ENCODE data around the gene CCDC171.

Gene CCDC171

DNA sequence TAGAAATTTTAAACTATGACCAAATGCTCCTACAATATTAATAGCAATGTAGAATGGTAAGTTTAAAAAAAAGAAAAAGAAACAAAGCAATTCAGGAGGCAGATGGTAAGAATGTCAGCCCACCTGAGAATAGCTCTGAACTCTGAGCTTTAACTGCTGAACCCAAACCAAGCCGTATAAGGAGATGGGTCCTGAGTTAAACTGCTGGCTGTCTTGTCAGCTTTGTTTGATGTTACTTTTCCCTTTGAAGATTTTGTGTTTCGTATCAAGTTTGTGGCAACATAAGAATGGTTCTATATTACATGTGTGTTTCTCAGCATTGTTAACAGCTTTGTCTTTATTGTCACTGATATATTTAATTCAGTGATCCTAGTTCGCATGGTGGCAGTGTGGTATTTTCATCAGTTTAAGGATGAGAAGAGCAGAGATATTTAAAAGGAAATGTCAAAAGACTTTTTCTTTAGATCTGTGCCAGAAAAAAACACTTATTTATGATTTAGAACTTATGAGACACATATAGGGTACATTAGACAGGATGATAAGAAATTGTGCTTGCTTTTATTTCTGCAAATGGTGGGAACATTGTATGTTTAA is 390.1 kb downstream of the CCDC171 start:
- DNase-seq (ENCODE audit: low read depth), result no peak
- TF ChIP-seq, protein P1, sequence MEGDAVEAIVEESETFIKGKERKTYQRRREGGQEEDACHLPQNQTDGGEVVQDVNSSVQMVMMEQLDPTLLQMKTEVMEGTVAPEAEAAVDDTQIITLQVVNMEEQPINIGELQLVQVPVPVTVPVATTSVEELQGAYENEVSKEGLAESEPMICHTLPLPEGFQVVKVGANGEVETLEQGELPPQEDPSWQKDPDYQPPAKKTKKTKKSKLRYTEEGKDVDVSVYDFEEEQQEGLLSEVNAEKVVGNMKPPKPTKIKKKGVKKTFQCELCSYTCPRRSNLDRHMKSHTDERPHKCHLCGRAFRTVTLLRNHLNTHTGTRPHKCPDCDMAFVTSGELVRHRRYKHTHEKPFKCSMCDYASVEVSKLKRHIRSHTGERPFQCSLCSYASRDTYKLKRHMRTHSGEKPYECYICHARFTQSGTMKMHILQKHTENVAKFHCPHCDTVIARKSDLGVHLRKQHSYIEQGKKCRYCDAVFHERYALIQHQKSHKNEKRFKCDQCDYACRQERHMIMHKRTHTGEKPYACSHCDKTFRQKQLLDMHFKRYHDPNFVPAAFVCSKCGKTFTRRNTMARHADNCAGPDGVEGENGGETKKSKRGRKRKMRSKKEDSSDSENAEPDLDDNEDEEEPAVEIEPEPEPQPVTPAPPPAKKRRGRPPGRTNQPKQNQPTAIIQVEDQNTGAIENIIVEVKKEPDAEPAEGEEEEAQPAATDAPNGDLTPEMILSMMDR (conservative IDR thresholded peaks at IDR 0.05; ENCODE audit: low read depth, low read length), result no peak
- H3K4me3 ChIP-seq (ENCODE audit: low read length), result no peak overlapping the region

DNA sequence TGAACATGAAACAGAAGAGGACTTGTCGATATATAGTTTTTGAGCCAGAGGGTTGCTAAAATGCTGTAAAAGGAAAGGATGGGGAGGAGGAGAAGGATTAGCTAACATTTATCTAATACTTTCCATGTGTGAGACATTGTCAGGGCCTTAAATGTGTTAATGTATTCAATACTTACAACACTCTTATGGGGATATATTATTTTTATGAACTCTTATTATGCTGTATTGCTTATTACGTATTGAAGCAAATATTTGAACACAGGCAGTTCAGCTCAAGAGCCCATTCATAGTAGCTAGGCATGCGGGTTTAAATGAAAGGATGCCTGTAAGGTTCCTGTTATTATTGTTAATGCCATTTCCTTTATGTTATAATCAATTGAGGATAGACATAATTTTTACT is 391.5 kb downstream of the CCDC171 start:
- no peak overlapping the region for H3K4me3 ChIP-seq (ENCODE audit: low read length)
- DNase-seq (ENCODE audit: low read depth), result no peak
- TF ChIP-seq, protein P1 (conservative IDR thresholded peaks at IDR 0.05; ENCODE audit: low read depth, low read length), result no peak

DNA sequence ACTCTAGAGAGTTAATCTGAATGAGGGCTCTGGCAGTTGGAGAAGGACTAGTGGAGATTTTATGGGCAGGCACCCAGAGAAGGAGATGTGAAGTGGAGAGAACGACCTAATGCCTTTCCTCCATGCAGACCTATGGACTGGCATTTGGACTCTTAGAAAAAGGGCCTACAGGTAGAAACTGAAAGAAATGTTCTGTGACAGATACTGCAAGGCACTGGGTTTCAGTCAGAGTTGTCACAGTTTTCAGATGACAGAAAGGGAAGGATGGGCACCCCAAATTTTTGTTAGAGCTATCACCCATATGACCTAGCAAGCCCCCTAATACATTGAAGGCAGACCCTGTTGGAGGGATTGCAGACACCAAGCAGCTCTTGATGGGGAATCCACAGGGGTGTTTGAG is 406.8 kb downstream of the CCDC171 start:
- no peak for DNase-seq (ENCODE audit: low read depth)
- no peak overlapping the region for H3K4me3 ChIP-seq (ENCODE audit: low read length)
- TF ChIP-seq, protein P1 (conservative IDR thresholded peaks at IDR 0.05; ENCODE audit: low read depth, low read length), result no peak

DNA sequence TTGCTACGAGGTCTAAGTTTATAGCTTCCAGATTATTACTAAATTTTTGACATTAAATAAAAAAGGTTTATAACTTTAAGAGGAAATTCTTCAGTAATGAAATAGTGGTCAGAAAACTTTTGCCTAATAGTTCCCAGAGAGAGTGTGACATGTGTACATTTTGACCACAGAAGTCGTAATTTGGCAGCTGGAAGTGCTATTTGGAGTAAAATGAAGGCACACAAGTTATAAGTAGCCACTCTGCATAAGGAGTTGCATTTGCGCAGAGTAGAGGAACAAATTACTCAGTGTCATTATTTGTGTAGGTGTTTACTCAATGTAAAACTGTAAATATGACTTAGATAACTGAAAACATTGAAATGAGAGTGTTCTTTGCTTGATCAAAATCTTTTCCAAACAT is 408.4 kb downstream of the CCDC171 start:
- TF ChIP-seq, protein P1 (conservative IDR thresholded peaks at IDR 0.05; ENCODE audit: low read depth, low read length), result no peak
- DNase-seq (ENCODE audit: low read depth), result no peak
- no peak overlapping the region for H3K4me3 ChIP-seq (ENCODE audit: low read length)

DNA sequence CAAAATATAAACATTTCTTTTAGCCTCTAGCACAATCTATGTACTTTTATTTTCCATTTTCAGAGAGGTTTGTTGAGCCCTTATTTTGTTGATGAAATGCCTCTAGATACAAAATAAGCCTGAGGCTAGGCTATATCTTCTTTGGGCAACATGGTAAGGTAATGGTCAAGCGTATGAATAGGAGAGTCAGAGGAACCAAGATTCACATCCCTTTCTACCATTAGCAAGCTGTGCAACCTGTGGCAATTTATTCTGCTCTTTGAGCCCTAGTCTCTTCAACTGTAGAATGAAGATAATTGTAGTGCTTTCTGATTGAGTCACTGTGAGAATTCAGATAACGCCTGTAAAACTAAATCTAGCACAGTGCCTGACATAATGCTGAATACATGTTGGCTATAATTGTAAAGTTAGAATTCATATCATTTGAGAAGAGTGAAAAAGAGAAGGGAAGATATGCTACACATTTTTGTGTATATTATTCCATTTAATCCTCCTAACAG is 412.5 kb downstream of the CCDC171 start:
- TF ChIP-seq, protein P1 (conservative IDR thresholded peaks at IDR 0.05; ENCODE audit: low read depth, low read length), result no peak
- no peak overlapping the region for H3K4me3 ChIP-seq (ENCODE audit: low read length)
- no peak for DNase-seq (ENCODE audit: low read depth)

DNA sequence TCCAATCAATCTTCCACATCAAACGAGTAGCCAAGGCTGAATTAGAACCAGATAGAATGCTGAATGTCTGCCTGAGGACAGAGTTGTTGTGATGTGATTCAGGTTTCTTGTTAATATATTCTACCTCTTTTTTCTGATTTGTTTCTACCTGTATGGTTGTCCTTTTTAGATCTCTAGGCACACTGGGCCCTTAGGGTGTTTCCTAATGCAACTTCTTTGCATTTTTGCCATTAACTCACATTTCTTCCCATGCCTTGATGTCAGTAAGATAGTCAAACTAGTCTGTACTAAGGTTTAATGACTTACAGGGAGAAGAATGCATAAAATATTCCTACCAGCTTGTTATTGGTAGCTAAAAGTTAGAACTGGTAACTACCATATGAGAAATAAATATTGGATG is 413.6 kb downstream of the CCDC171 start:
- TF ChIP-seq, protein P1 (conservative IDR thresholded peaks at IDR 0.05; ENCODE audit: low read depth, low read length), result no peak
- no peak for DNase-seq (ENCODE audit: low read depth)
- no peak overlapping the region for H3K4me3 ChIP-seq (ENCODE audit: low read length)

DNA sequence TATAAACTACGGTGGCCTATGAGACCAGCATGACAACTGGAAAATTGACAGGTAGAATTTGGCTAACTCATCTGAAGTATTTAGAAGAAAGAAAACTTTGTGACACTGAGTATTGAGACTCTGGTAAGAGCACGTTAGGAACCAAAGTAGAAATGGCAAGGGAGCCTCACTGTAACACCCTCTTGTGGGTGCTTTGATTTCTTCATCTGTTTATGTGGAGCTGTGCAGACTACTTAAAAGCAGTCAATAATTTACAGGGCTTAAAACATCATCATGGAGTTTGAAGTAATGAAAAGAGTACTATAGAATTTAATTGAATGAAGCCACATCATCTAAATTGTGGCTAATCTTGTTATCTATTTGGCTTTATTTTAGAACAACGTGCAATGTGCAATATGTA is 414.2 kb downstream of the CCDC171 start:
- TF ChIP-seq, protein P1 (conservative IDR thresholded peaks at IDR 0.05; ENCODE audit: low read depth, low read length), result peak; percentile 1
- no peak for DNase-seq (ENCODE audit: low read depth)
- H3K4me3 ChIP-seq (ENCODE audit: low read length), result no peak overlapping the region
